GM18526 (cell line): ENCODE data around the gene PRAMEF12.
"Not testable (repeated sequence)": the region's sequence is repeated elsewhere in the genome, so short reads cannot be mapped to it uniquely, and the experiment has no call there.

Source experiments
- POLR2A ChIP-seq: IDR thresholded peaks from 3 replicates; pipeline ENCODE4 v1.6.1; 2011; ENCODE audit not compliant: insufficient read length; ENCODE audit errors: extremely low read depth

PRAMEF12 gene

DNA sequence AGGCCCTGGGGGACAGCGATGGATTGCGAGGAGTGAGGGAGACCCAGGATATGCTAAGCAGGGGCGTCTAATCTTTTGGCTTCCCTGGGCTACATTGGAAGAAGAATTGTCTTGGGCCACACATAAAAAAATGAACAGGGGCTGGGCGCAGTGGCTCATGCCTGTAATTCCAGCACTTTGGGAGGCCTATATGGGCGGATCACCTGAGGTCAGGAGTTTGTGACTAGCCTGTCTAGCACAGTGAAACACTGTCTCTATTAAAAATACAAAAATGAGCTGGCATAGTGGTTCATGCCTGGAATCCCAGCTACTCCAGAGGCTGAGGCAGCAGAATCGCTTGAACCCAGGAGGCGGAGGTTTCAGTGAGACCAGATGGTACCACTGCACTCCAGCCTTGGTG is 10.8 kb upstream of the PRAMEF12 start:
- no peak for TF ChIP-seq POLR2A

GRCh38 chr1:12763479-12763878 is 10.1 kb upstream of the PRAMEF12 start:
- no peak for TF ChIP-seq POLR2A

GRCh38 chr1:12764016-12764415 is 9.5 kb upstream of the PRAMEF12 start:
- TF ChIP-seq POLR2A, result no peak

- TF ChIP-seq POLR2A, result no peak
These were observed 4.5 kb upstream of the PRAMEF12 start for GRCh38 chr1:12769031-12769430.

GRCh38 chr1:12769976-12770505 is 3.5 kb upstream of the PRAMEF12 start:
- TF ChIP-seq POLR2A, result no peak

DNA sequence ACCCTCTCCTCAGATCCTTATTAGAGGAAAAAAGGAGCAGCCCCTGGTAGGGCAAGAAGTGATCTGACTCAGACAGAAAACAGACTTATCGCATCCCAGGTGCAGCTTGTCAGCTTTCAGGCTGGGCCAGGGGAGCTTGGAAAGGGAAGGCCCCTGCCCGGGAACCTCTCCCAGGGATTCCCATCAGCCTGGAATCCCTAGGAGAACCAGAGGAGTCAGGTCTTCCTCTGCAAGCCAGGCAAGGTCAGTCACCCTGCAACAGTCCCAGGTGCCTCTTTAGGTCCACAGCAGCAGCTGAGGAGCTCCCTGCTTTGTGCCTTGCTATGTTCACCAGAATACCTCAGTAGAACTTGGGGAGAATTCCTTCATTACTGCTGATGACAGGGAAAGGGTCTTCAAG is 2.9 kb upstream of the PRAMEF12 start:
- no peak for TF ChIP-seq POLR2A

GRCh38 chr1:12771186-12771585 is 2.4 kb upstream of the PRAMEF12 start:
- TF ChIP-seq POLR2A, result no peak

GRCh38 chr1:12772520-12772919 is 1.0 kb upstream of the PRAMEF12 start:
- TF ChIP-seq POLR2A, result no peak

GRCh38 chr1:12774801-12775345 is 1.3 kb downstream of the PRAMEF12 start:
- TF ChIP-seq POLR2A, result no peak

DNA sequence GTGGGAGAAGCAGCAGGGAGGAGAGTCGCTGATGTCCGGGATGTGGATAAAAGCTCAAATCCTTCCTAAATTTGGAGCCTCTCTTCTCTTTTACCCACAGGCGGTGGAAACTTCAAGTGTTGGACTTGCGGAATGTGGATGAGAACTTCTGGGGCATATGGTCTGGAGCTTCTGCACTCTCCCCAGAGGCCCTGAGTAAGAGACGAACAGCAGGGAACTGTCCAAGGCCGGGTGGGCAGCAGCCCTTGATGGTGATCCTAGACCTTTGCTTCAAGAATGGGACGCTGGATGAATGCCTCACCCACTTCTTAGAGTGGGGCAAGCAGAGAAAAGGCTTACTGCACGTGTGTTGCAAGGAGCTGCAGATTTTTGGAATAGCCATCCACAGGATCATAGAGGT is 1.9 kb downstream of the PRAMEF12 start:
- no peak for TF ChIP-seq POLR2A

- no peak for TF ChIP-seq POLR2A
These were observed 3.4 kb downstream of the PRAMEF12 start for GRCh38 chr1:12776801-12777557.

DNA sequence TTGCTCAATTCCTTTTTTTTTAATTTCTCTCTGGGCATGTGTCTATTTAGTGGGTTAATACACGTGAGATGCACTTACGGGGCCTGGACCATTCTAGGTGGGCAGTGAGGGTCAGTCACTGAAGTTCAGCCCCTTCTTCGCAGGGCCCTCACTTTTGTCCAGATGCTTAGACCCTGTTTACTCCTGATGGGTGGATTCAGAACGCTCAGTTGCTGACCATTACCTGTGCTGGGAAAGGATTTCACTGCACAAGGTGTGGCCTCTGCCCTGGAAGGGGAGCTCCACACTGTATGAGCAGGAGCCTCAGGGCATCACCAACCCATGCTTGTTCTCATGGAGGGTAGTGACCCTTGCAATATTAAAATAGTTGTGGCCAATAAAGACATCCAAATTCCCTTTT is 4.5 kb downstream of the PRAMEF12 start:
- no peak for TF ChIP-seq POLR2A

- TF ChIP-seq POLR2A, result no peak
These were observed 5.4 kb downstream of the PRAMEF12 start for GRCh38 chr1:12778907-12779306.

- TF ChIP-seq POLR2A, result not testable (repeated sequence)
These were observed 17.6 kb downstream of the PRAMEF12 start, which contains the start of gene PRAMEF1 for GRCh38 chr1:12791097-12791496. PRAMEF1 (plus strand) TSS chr1:12791397; CDS start chr1:12793228, 1,831 bp downstream.

- no peak for TF ChIP-seq POLR2A
These were observed 25.4 kb downstream of the PRAMEF12 start for GRCh38 chr1:12798911-12799310.

DNA sequence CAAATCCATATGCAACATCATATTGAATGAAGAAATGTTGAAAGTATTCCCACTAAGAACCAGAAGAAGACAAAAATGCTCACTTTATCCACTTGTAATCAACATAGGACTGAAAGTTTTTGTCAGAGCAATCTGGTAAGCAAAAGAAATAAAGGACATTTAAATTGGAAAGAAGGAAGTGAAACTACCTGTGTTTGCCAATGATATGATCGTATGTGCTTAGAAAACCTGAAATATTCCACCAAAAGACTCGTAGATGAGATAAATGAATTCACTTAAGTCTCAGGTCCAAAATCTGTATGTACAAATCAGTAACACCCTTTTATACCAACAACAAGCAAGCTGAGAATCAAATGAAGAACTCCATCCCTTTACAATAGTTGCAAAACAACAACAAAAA is 26.2 kb downstream of the PRAMEF12 start:
- TF ChIP-seq POLR2A, result no peak
